ENCODE measurements around the gene TBXAS1. TPM values are rescaled to one million over a fixed set of nuclear protein-coding genes. Genes with fewer than 3 reads are reported as not detected.
A peak's percentile ranks its signal among the peaks of the same experiment; 100 is the strongest.

TBXAS1 gene
- total RNA-seq, 4 donors from 2014 or later, result 0.41 to 5.2 (median 3.3) TPM

GRCh38 chr7:140060788-140061606 is 231.9 kb downstream of the TBXAS1 start:
- Histone ChIP-seq H3K4me1 (peaks cover 0 to 6% of the 10 kb centered on the region in 2 donors), H3K27me3 (no peaks in the 10 kb centered on the region), H3K4me3 (peak overlapping the region in 2 of 4 donors; percentile 66 to 79), H3K9me3 (no peaks in the 10 kb centered on the region), H3K36me3 (no peaks in the 10 kb centered on the region), H3K27ac (peak overlapping the region; percentile 71 to 80 (median 78))
- in situ Hi-C loops (cut with MboI; ENCODE audit: low sequenced_read_pairs in 4 of 4) (no loop called here), intact Hi-C loops (cut with DNase I; ENCODE audit: low total_unique reads) (loop anchor here (5.0 to 10.0 kb wide), 3 partner anchors 91 to 264 kb away; partner anchors contain the start of gene KDM7A)
- peak; percentile 13 to 19 for ATAC-seq
- DNase-seq, result peak; percentile 27 to 50
- TF ChIP-seq CTCF (IDR thresholded peaks at IDR 0.05 in 4 of 5, conservative IDR thresholded peaks at IDR 0.05 in 1 of 5) (no peak), POLR2A (IDR thresholded peaks at IDR 0.05) (no peak)

- intact Hi-C loops (cut with DNase I; ENCODE audit: low total_unique reads), result loop anchor here (5.0 to 10.0 kb wide), 3 partner anchors 91 to 263 kb away; partner anchors contain the start of gene KDM7A
- H3K36me3 ChIP-seq, result no peaks in the 10 kb centered on the region
- peak overlapping the region; percentile 62 to 84 (median 72) for H3K4me3 ChIP-seq
- no peaks in the 10 kb centered on the region for H3K9me3 ChIP-seq
- in situ Hi-C loops (cut with MboI; ENCODE audit: low sequenced_read_pairs in 4 of 4), result no loop called here
- TF ChIP-seq CTCF (IDR thresholded peaks at IDR 0.05 in 4 of 5, conservative IDR thresholded peaks at IDR 0.05 in 1 of 5) (no peak), POLR2A (IDR thresholded peaks at IDR 0.05) (no peak)
- peaks cover 0 to 6% of the 10 kb centered on the region in 2 donors for H3K4me1 ChIP-seq
- H3K27me3 ChIP-seq, result no peaks in the 10 kb centered on the region
- ATAC-seq (no peak), DNase-seq (no peak)
- peak overlapping the region; percentile 71 to 80 (median 78) for H3K27ac ChIP-seq
Observed at GRCh38 chr7:140061607-140061930, 232.5 kb downstream of the TBXAS1 start.

DNA sequence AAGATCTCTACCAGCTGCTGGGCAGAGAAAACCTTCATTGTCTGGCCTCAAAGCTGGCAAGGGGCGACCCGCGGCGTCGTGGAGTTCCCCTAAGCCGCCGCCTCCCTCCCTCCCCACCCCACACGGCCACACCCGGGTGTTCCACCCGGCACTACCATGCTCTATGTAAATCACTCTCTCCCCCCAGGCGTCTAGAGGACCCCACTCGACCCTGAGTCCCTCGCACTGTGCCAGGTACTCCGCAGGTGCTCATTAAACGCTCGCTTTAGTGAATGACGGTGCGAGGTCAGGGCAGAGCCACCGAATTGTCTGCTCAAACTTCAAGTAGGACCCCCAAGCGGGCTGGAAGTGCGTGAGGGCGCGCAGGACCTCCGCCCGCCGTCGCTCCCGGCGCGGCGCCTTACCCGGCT is 233.1 kb downstream of the TBXAS1 start:
- Histone ChIP-seq H3K4me1 (peaks cover 0 to 6% of the 10 kb centered on the region in 2 donors), H3K9me3 (no peaks in the 10 kb centered on the region), H3K36me3 (no peaks in the 10 kb centered on the region), H3K27me3 (no peaks in the 10 kb centered on the region), H3K27ac (peak overlapping the region; percentile 71 to 80 (median 78)), H3K4me3 (peak overlapping the region; percentile 62 to 84 (median 72))
- no peak for TF ChIP-seq POLR2A (IDR thresholded peaks at IDR 0.05)
- TF ChIP-seq CTCF (IDR thresholded peaks at IDR 0.05 in 4 of 5, conservative IDR thresholded peaks at IDR 0.05 in 1 of 5), result no peak
- intact Hi-C loops (cut with DNase I; ENCODE audit: low total_unique reads), result loop anchor here (5.0 to 10.0 kb wide), 3 partner anchors 90 to 263 kb away; partner anchors contain the start of gene KDM7A
- DNase-seq (no peak), ATAC-seq (no peak)
- in situ Hi-C loops (cut with MboI; ENCODE audit: low sequenced_read_pairs in 4 of 4), result no loop called here

DNA sequence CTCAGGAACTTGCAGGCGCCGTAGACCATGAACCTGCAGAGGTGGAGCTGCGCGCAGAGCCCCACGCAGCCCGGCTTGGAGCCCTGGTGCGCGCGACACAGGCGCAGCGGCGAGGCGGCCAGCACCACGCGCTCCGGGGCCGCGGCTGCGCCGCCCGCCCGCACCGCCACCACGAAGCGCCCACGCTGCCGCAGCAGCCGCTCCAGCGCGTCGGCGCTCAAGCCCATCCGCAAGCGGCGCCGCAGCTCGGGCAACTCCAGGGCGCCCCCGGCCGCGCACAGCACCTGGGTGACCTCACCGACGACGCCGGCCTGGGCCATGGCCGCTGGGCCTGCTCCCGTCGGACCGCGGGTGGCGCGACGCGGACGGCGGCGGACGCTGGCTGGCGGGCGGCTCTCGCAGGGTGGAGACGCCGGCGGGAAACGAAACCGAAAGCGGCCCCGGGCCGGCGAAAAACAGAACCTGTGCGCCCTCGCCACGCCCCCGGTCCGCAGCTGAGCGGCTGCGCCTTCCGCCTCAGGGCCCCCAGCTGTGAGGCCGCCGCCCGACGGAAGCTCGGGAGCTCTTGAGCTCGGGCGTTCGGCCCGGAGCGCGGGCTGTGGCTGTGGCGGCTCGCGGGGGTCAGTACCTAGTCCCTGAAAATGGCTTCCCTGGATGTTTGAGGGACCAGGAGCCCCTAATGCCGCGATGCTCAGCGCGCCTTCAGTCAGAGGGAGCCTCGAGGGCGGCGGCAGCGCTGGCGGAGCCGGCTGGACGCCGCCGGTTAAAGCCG is 233.7 kb downstream of the TBXAS1 start, which contains the start of gene PARP12:
Gene PARP12 (minus strand): TSS at position 424 of the 772 bp plus-strand sequence. CDS start 104 bp downstream, at position 320.
- no peaks in the 10 kb centered on the region for H3K9me3 ChIP-seq
- no peaks in the 10 kb centered on the region for H3K27me3 ChIP-seq
- in situ Hi-C loops (cut with MboI; ENCODE audit: low sequenced_read_pairs in 4 of 4), result no loop called here
- ATAC-seq, result peak; percentile 73 to 84
- H3K4me1 ChIP-seq, result peaks cover 0 to 6% of the 10 kb centered on the region in 2 donors
- TF ChIP-seq POLR2A (IDR thresholded peaks at IDR 0.05) (peak; percentile 15 to 43), CTCF (IDR thresholded peaks at IDR 0.05 in 4 of 5, conservative IDR thresholded peaks at IDR 0.05 in 1 of 5) (no peak)
- H3K4me3 ChIP-seq, result peak within 1 kb of the TSS; percentile 62 to 84 (median 72)
- peak; percentile 69 to 80 for DNase-seq
- peak within 1 kb of the TSS; percentile 71 to 80 (median 78) for H3K27ac ChIP-seq
- no peaks in the 10 kb centered on the region for H3K36me3 ChIP-seq
- intact Hi-C loops (cut with DNase I; ENCODE audit: low total_unique reads), result loop anchor here (5.0 to 10.0 kb wide), 3 partner anchors 90 to 262 kb away; partner anchors contain the start of gene KDM7A

All from gastrocnemius medialis (tissue), 4 donors.